Raji (cell line): ENCODE measurements around the gene MRAP.

Source experiments
- POLR2A ChIP-seq: IDR thresholded peaks from 2 replicates; pipeline ENCODE4 v1.6.1; 2011; ENCODE audit warnings: low read depth, low read length, control low read depth; ENCODE audit not compliant: insufficient read depth

Gene MRAP

GRCh38 chr21:32348604-32349332 is 50.1 kb downstream of the MRAP start:
- TF ChIP-seq POLR2A, result no peak

DNA sequence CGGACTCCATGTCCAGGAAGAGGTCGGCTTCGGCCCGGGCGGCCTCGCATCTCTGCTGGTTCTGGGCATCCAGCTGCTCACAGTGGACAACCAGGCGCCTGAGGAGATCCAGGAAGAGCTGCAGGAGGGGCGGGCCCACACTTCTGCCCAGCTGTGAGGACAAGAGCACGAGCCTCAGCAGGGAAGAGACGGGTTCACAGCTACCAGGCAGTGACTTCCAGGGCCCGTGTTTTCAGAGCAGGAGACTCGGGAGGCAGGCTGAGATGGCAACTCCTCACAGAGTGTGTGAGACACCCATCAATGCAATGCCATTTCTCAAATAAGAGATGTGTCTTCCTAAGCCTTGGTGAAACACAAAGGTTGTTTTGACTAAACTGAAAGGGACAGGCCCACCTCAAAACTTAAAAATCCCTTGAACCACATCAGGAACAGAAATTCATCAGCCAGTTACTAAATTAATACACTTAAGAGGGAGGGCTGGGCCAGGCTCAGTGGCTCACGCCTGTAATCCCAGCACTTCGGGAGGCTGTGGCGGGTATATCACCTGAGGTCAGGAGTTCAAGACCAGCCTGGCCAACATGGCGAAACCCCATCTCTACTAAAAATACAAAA is 50.8 kb downstream of the MRAP start:
- no peak for TF ChIP-seq POLR2A

GRCh38 chr21:32350211-32350980 is 51.7 kb downstream of the MRAP start:
- TF ChIP-seq POLR2A, result no peak

GRCh38 chr21:32350981-32351380 is 52.3 kb downstream of the MRAP start:
- TF ChIP-seq POLR2A, result no peak

DNA sequence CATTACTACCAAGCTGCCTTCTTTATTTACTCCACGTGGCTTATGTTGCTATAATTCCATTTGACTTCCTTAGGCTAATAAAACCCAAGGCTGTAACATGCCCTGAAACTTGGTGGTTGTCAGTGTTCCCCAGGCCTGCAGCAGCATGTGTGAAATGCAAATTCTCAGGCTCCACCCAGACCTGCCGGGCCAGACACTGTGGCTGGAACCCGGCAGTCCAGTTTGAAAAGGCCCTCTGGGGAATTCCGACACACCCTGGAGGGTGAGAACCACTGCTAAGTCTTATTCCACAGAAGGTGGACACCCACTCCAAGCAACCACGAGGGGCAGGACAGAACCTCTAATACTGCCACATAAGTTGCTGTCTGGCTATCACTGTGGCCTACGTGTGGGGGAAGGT is 52.8 kb downstream of the MRAP start:
- TF ChIP-seq POLR2A, result no peak

- no peak for TF ChIP-seq POLR2A
Measured at GRCh38 chr21:32352526-32352925, 53.9 kb downstream of the MRAP start.

- TF ChIP-seq POLR2A, result no peak
Measured at GRCh38 chr21:32353002-32353711, 54.5 kb downstream of the MRAP start.

- TF ChIP-seq POLR2A, result no peak
Measured at GRCh38 chr21:32356874-32357395, 58.3 kb downstream of the MRAP start.

DNA sequence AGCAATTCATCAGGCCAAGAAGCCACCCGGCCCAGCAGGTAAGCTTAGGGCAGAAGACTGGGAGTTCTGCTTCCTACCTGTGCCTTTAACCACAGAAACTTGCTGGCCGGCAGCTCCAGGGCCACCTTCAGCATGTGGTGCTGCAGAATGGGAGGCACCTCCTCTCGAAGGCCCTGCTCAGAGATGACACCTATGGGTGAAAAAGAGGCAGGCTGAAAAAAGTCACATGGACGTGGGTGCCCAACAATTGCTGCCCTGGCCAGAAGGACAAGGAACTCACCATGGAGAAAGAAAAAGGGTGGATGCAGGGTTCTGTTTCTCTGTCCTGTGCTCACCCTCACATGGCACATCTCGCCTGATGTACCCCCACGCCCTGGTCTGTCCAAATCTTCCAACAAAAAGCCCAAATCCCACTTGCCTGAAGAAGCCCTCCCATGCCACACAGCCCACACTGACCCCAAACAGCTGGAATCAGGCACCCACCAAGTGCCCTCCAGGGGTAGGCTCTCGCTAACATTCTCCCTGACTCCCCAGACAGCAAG is 61.1 kb downstream of the MRAP start:
- no peak for TF ChIP-seq POLR2A

DNA sequence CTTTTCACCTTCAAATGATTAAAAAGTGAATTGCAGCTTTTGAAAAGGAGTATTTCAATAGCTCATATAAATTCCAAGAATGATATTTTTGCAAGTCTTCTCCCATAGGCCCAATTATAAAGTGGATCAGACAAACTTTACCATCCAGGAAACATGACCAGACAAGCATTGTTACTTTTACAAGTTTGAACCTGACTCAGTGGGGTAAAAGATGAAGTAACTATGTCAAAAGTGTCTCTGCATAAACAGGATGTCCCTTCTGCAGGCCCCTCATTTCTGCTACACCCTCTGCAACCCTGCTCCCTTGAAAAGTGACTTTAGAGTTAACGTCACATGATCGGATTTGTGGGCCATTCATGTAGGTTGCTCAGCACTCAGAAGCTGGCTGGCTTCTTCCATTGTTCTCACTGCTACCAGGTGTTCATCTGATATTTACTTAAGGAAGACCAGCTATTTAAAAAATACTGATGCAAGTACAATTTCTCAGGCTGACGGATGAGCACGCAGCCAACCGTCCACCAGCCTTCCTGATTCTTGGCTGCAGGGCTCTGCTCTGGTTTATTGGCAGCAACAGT is 61.8 kb downstream of the MRAP start:
- TF ChIP-seq POLR2A, result no peak
